ENCODE results near the gene UGT1A4.

Gene UGT1A4

DNA sequence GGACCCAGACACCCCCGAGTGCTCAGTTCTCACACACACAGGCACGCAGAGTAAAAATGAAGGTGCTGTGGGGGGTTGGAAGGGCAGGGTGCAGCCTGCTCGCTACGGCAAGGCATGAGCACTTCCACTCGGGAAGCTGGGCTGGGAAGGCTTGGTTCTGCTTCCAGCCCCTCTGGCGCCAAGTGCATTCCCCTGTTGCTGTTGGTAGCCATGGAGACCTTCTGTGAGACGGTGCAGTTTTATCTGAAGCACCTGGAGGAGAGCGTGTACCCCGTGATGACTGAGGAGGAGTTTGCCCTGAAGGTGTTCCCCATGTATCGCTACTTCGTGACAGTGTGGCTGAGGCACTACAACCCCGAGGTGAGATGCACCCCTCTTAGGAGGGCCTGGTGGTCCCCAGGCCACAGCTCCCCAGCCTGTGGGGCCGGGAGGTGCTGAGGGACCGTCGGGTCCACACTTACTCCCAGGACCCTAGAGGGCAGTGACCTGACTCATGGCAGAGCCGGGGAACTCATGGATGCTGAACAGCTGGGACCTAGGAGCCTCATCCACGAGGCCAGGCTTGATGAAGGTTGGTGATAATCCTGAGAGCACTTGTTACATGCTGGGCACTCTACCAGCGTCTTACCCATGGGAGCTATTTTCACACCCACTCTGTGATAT is 75.1 kb downstream of the UGT1A4 start:
- TF ChIP-seq, protein P1, sequence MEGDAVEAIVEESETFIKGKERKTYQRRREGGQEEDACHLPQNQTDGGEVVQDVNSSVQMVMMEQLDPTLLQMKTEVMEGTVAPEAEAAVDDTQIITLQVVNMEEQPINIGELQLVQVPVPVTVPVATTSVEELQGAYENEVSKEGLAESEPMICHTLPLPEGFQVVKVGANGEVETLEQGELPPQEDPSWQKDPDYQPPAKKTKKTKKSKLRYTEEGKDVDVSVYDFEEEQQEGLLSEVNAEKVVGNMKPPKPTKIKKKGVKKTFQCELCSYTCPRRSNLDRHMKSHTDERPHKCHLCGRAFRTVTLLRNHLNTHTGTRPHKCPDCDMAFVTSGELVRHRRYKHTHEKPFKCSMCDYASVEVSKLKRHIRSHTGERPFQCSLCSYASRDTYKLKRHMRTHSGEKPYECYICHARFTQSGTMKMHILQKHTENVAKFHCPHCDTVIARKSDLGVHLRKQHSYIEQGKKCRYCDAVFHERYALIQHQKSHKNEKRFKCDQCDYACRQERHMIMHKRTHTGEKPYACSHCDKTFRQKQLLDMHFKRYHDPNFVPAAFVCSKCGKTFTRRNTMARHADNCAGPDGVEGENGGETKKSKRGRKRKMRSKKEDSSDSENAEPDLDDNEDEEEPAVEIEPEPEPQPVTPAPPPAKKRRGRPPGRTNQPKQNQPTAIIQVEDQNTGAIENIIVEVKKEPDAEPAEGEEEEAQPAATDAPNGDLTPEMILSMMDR (IDR thresholded peaks at IDR 0.05; ENCODE audit: low read depth, low read length), result no peak
- no peak overlapping the region for H3K4me3 ChIP-seq (ENCODE audit: low read depth, low read length)

DNA sequence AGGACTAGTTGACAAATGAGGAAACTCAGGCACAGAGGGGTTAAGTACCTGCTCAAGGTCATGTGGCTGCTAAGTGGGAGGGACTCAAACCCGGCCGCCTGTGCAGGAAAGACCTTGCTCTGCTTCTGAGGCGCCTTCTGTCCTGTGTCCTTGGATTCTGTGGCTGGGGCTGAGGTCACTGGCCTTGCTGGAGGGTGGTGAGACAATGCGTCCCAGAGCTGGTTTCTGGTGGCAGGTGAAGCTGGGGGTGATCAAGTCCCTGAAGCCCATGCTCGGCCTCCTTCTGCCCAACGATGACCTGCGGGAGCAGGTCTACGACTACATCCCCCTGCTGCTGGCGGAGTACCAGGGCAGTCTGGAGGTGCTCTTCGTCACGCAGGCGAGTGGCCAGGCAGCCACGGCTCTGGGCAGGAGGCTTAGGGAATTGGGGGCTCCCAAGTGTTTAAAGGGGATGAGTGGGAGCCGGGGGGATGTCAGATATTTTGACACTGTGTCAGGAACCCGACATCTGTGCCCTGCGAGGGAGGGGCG is 75.7 kb downstream of the UGT1A4 start:
- TF ChIP-seq, protein P1 (IDR thresholded peaks at IDR 0.05; ENCODE audit: low read depth, low read length), result no peak
- no peak overlapping the region for H3K4me3 ChIP-seq (ENCODE audit: low read depth, low read length)

DNA sequence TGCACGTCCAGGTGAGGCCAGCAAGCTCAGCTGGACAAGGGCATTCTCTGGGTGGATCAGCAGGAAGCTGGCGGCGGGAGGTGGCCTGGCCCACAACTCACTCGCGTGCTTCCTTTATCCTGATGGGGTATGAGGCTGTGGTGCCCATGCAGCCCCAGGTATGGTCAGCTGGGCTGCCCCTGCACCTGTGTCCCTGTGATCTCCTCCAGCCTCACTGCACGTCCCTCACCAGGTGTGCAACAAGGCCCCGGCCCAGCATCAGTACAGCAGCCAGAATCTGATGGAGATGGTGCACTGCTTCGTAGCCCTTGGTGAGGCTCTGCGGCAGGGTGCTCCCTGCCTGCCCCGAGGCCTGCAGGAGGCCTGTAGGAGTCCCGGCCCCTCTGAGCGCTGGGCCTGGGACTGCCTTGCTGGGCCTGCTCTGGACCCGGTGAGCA is 77.2 kb downstream of the UGT1A4 start:
- TF ChIP-seq, protein P1 (IDR thresholded peaks at IDR 0.05; ENCODE audit: low read depth, low read length), result no peak
- H3K4me3 ChIP-seq (ENCODE audit: low read depth, low read length), result no peak overlapping the region

DNA sequence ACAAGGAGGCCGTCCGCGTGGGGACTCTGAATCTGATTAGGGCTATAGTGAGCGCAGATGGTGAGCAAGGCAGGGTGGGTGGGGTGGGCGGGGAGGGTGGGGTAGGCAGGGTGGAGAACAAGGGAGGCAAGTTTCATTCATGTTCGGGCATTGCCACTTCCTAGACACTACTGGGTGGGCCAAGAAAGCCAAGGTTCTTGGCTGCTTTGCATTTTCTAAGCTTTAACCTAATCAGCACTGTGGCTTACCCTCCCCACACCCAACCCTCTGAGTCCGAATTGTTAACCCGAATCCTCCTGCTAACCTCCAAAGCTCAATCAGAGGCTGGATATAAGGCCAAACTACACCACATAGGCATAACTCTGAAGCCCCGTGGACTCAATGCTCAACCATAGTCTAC is 77.7 kb downstream of the UGT1A4 start:
- no peak overlapping the region for H3K4me3 ChIP-seq (ENCODE audit: low read depth, low read length)
- TF ChIP-seq, protein P1 (IDR thresholded peaks at IDR 0.05; ENCODE audit: low read depth, low read length), result no peak

DNA sequence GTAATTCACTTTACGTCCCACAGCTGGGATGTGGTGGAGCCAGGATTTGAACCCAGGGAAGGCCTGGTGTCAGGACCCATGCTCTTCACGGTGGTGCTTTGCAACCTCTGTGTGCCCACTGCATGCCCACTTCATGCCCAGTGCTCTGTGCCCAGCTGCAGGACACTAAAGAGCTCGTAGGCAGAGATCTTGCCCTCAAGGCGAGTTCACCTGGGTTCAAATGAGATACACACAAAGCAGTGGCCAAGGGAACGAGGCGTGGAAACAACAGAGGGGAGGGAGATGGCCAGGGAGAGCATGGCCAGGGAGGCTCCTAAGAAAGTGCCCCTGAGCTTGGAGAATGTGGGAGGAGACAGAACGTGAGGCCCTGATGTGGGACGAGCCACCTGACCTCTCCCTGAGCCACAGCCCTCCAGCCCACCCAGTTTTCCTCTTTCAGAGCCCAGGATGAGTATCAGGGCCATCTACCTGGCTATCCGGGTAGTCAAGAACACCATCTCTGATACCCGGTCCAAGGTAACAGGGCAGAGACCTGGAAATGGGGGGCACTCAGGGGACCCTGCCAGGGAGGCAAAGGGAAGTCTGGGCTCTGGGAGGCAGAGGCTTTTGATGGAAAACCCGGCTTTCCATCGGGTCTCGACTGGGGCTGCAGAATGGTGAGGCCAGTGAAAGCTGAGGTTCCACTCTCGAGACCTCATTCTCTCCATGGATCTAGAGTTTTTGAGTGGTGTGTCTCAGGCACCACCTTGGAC is 80.0 kb downstream of the UGT1A4 start:
- H3K4me3 ChIP-seq (ENCODE audit: low read depth, low read length), result no peak overlapping the region
- TF ChIP-seq, protein P1 (IDR thresholded peaks at IDR 0.05; ENCODE audit: low read depth, low read length), result no peak

DNA sequence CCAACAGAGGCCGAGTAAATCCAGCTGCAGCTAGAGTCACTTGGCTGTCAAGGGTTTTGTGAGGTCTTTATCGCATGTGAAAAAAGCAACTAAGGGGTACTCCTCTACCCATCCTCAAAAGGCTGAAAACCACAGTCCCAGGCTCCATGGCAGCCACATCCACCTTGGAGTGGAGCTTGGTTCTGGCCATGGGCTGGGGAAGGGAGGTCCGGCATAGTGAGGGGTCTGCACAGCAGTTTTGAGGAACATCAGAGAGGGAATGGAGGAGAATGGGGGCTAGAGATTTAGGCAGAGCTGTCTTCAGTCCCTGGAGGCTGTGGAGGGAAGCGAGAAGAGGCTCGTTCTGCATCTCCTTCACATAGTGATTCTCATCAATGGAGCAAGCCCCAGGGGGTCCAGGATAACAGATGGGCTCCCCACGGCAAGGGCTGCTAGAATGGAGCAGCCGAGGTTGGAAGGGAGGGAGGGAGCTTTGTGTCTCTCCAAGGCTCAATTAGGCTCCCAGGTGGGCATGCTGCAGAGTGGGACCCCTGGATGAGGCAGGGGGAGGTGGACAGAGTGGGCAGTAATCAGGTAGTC is 80.6 kb downstream of the UGT1A4 start:
- TF ChIP-seq, protein P1 (IDR thresholded peaks at IDR 0.05; ENCODE audit: low read depth, low read length), result no peak
- H3K4me3 ChIP-seq (ENCODE audit: low read depth, low read length), result no peak overlapping the region

DNA sequence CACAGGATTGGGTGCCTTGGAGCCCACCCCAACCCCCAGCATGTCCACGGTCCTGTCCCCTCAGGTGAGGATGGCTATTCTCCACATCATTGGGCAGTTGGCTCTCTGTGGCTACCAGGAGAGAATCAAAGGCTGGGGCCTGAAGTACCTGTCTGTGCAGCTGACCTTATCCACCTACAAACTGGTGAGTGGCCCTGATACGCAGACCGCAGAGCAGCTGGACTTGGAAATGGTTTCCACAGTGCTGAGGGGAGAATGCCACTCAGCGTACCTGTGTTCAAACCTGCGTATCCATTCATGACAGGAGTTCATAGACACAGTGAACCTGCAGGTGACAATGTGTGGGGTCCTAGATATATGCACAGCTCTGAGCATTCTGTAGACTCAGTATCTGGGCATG is 81.2 kb downstream of the UGT1A4 start:
- H3K4me3 ChIP-seq (ENCODE audit: low read depth, low read length), result no peak overlapping the region
- TF ChIP-seq, protein P1 (IDR thresholded peaks at IDR 0.05; ENCODE audit: low read depth, low read length), result no peak

Measured in WI38 (cell line).